ENCODE results near the gene PHACTR3.
A peak's percentile ranks its signal among the peaks of the same experiment; 100 is the strongest.

PHACTR3 gene

GRCh38 chr20:59708326-59708725, 104.0 kb downstream of the PHACTR3 start:
- no peak for DNase-seq

DNA sequence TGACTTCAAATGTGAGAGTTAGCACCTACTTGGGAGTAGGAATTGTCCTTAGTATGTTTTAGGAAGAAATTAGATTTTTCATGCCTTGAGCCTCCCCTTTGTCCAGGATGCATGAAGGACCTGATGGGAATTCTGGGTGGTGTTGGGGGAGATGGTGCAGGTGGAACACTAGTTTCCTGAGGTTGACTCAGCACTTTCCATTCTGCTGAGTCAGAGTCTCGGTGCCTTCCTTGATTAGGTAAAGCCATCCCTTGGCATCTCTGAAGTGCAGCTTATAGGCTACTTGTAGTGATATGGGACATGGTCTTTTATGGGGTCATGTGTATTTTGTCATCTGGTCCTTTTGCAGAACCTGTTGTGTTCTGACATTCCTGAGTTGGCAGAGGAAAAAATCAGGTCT, 105.3 kb downstream of the PHACTR3 start:
- DNase-seq = no peak

- no peak for DNase-seq
Observed at GRCh38 chr20:59718071-59718470, 113.7 kb downstream of the PHACTR3 start.

- no peak for DNase-seq
Observed at GRCh38 chr20:59718751-59719150, 114.4 kb downstream of the PHACTR3 start.

GRCh38 chr20:59720013-59720412, 115.7 kb downstream of the PHACTR3 start:
- no peak for DNase-seq

GRCh38 chr20:59721386-59721785, 117.0 kb downstream of the PHACTR3 start:
- no peak for DNase-seq

DNA sequence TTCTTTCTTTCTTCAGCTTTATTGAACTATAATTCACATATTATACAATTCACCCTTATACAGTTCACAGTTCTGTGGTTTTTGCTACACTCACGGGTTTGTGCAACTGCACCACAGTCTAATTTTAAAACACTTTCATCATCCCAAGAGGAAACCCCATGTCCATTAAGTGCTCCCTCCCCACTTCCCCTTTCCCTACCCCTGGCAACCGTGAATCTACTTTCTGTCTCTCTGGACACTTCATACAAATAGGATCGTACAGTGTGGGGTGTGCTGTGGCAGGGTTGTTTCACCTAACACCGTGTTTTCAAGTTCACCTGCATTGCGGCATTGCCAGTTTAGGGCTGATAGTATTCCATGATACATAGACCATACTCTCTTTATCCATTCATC, 118.8 kb downstream of the PHACTR3 start:
- no peak for DNase-seq

DNA sequence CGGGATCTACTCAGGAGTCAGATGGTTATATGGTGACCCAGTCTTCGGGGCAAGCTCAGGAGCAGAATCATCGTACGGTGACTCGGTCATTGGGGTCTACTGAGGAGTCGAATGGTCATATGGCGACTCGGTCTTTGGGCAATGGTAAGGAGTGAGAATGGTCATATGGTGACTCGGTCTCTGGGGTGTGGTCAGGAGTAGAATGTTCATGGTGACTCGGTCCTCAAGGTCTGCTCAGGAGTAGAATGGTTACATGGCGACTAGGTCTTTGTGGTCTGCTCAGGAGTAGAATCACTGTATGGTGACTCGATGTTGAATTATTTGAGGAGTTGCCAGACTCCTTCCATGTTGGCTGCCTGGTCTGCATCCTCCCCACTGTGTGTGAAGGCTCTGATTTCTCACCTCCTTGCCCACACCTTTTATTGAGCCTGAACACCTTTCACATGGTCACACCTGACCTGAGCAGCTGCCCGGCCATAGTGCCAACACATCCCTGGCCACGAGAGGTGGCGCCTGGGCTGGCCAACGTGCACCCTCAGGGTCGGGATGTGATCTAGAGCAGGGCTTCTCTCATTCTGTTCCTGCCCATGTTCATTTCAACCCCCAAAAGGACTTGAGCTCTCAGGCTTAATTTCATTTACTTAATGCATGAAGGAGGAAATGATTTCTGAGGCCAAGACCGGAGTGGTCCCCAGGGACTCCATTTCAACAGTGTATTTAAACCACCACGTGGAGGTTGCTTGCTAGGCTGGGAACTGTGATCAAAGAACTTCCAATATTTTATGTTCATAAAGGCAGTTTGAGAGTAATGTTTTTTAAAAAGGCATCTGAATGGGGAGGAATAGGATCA, 119.5 kb downstream of the PHACTR3 start:
- DNase-seq = peak; percentile 7 to 45

DNA sequence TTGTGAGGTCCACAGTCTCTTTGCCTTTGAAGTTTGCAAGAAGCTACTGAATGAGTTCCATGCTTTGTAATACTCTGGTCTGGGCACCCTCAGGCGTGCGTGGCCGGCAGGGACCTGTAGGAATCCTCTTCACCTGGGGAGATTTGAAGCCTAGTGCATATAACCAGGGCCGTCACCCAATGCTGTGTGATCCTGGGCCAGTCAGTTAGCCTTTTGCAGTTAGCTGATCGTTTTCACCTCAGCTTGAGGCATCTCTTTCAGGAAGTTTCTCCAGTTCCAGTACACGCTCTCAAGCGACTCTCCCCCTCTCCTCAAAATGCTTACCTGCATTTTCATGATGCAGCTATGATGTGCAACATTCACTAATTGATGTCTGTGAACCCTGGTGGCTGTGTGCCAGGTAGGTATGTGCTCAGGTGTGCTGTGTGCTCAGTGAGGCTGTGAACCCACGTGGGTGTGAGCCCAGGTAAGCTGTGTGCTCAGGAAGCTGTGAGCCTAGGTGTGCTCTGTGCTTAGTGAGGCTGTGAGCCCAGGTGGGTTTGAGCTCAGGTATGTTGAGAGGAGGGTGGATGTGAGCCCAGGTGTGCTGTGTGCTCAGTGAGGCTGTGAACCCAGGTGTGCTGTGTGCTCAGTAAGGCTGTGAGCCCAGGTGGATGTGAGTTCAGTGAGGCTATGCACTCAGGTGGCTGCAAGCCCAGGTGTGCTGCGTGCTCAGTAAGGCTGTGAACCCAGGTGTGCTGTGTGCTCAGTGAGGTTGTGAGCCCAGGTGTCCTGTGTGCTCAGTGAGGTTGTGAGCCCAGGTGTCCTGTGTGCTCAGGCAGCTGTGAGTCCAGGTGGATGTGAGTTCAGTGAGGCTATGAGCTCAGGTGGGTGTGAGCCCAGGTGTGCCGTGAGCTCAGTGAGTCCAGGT, 120.4 kb downstream of the PHACTR3 start:
- DNase-seq = no peak

DNA sequence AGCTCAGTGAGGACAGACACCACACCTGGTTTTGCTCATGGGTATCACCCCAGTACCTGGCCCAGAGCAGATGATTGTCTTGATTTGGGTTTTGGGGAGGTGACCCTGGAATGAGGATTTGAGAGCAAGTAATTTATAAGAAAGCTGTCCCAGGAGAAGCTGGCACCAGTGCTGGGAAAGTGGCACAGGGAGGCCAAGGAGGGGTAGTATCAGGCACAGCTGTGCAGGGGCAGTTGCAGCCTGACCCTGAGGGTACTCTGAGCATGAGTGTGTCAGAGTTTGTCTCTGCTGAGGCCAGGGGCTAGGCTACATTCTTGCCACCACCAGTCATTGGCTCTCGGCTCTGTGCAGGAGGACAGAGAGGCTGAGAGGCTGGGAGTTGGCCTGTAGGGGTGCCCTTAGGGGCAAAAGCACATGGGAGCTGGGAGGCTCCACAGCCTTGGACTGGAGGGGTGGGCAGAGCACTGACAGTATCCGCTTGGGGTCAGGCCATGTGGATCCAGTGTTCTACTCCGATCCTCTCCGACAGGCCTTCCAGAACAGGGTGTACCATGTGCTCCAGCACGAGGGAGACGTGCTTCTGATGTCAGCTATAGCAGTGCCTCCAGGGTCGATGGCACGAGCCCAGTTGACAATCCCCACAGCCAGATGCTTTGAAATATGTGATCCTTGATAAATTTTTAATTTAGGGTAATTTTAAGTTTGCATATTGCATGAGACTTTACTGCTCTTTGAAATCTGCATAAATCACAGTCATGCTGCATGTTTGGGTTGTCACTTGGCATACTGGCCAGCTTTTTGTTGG, 121.3 kb downstream of the PHACTR3 start:
- DNase-seq = no peak

- DNase-seq = no peak
Observed at GRCh38 chr20:59726281-59726595, 121.9 kb downstream of the PHACTR3 start.

- DNase-seq = no peak
Observed at GRCh38 chr20:59728722-59729430, 124.5 kb downstream of the PHACTR3 start.

DNA sequence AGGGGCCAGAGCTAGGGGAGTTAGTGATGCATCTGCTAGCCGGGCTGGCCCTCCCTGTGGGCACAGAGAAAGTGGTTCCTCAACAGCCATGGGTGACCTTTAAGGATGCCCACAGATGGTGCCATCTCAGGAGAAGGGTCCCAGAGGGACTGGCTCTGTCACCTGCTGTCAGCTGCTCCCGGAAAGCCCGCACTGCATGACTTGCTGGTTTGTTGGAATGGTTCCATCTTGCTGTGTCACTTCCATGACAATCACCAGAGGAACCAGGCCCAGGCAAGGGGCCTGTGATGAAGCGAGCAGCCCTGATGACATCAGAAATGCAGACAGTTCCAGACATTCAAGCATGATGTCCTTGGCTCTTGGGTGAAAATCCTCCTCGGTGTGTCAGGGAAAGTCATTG, 125.2 kb downstream of the PHACTR3 start:
- no peak for DNase-seq

GRCh38 chr20:59730722-59731121, 126.4 kb downstream of the PHACTR3 start:
- no peak for DNase-seq

- DNase-seq = no peak
Observed at GRCh38 chr20:59731376-59731775, 127.0 kb downstream of the PHACTR3 start.

GRCh38 chr20:59733351-59733750, 129.0 kb downstream of the PHACTR3 start:
- no peak for DNase-seq

GRCh38 chr20:59735486-59735885, 131.1 kb downstream of the PHACTR3 start:
- DNase-seq = no peak

DNA sequence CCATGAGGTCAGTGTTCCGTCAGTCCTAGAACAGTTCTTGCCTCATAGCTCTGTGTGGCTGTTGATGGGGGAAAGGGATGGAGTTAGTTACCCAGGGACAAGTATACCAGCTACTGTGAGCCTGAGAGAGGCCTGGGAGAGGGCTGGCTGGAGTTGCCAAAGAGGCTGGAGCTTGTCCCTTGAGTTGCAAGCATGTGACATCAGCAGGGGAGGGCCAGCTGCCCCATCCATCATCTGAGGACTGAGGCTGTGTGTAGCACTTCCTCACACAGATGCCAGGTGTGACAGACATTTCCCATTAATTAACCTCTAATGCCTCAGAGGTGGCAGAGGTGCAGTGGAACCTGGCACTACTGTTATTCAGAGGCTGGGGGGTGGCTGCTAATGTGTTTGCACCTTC, 131.6 kb downstream of the PHACTR3 start:
- no peak for DNase-seq

GRCh38 chr20:59736366-59736765, 132.0 kb downstream of the PHACTR3 start:
- DNase-seq = no peak

DNA sequence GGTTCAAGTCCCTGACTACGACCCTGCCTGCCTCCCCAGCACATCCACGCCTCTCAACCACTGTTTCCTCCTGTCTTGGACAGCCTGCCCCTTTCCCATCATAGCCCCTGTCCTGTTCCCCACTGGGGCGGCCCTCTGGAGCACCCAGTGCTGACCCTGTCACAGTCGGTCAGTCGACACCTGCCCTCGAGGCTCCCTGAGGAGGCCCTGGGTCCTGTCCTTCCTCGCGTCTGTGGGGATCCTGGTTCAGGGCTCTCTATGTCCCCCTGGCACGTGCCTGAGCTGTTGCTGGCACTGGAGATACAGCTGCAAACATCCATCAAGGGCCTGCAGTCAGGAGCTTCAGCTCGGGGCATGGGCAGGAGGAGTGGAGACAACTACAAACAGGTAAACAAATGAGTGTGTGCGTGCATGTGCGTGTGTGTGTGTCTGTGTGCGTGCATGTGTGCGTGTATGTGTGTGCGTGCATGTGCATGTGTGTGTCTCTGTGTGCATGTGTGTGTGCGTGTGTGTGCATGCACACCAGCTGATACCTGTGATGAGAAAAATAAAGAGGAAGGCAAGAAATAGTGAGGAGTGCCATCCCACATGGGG, 132.8 kb downstream of the PHACTR3 start:
- DNase-seq = no peak

DNA sequence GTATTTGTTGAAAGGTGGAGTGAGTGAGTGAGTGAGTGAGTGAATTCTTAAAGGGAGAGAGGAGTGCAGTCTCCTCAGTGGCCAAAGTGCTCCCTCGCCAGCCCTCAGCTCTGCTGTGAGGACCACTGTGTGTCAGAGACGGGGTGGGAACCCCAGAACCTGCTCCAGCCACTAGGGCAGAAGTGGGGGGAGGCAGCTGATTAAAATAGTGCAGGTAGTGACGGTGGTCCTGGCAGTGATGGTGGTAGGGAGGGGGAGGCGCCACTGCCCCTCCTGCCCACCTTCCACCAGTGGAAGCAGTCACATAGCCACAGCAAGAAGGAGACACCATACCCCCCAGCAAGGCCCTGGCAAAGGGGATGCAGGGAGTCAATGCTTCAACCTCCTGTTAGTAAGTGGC, 133.5 kb downstream of the PHACTR3 start:
- no peak for DNase-seq

DNA sequence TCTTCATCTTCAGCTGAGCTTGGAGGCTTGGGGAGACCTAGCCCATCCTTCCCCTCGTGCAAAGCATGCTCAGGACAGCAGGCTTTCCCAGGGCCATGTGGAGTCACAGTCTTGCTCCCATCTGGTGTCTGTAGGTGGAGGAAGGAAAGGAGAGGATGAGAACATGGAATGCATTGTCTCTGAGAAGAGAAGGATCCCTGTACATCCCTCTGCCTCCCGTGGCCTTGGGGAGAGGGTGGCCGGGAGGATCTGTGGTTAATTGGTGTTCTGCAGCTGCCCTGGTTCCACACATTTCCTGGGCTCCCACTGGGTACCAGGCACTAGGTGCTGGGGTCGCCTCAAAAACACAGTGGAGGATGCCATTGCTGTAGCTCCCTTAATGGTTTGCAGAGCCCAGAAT, 134.5 kb downstream of the PHACTR3 start:
- no peak for DNase-seq

All from NCI-H526 (cell line).